B cell (primary cell): ENCODE measurements around the gene EED.

Experiments
- EZH2 ChIP-seq: IDR thresholded peaks from 2 replicates; pipeline ENCODE4 v1.6.1; 2012; ENCODE audit warnings: borderline replicate concordance, low read depth, mild to moderate bottlenecking, moderate library complexity, low read length; ENCODE audit not compliant: insufficient read depth, poor library complexity, severe bottlenecking
- TF ChIP-seq, protein P1 (sequence below): fragments of 200-600 bp; IDR thresholded peaks from one replicate; pipeline ENCODE4 v1.8.0; 2022; ENCODE audit warnings: antibody characterized with exemption, mild to moderate bottlenecking

DNA sequence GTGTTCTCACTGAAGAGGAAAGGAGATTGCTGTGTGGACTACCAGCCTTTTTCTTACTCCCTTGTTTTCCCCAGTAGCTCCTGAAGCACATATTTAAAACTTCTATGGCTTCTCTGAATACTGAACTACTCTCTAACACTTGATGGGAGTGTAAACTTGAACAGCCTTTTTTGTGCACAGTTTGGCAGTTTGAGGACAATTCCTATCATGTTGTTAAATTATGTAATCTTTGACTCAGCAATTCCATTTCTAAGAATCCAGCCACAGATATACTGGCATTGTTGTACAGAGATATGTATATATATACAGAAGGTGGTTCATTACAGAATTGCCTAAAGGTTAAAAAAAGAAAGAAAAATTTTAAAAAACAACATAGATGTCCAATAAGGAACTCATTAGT is 47.1 kb upstream of the EED start:
- TF ChIP-seq, protein P1, sequence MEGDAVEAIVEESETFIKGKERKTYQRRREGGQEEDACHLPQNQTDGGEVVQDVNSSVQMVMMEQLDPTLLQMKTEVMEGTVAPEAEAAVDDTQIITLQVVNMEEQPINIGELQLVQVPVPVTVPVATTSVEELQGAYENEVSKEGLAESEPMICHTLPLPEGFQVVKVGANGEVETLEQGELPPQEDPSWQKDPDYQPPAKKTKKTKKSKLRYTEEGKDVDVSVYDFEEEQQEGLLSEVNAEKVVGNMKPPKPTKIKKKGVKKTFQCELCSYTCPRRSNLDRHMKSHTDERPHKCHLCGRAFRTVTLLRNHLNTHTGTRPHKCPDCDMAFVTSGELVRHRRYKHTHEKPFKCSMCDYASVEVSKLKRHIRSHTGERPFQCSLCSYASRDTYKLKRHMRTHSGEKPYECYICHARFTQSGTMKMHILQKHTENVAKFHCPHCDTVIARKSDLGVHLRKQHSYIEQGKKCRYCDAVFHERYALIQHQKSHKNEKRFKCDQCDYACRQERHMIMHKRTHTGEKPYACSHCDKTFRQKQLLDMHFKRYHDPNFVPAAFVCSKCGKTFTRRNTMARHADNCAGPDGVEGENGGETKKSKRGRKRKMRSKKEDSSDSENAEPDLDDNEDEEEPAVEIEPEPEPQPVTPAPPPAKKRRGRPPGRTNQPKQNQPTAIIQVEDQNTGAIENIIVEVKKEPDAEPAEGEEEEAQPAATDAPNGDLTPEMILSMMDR, result no peak
- no peak for TF ChIP-seq EZH2
